Measurements from ENCODE around the gene UBE2H.

DNA sequence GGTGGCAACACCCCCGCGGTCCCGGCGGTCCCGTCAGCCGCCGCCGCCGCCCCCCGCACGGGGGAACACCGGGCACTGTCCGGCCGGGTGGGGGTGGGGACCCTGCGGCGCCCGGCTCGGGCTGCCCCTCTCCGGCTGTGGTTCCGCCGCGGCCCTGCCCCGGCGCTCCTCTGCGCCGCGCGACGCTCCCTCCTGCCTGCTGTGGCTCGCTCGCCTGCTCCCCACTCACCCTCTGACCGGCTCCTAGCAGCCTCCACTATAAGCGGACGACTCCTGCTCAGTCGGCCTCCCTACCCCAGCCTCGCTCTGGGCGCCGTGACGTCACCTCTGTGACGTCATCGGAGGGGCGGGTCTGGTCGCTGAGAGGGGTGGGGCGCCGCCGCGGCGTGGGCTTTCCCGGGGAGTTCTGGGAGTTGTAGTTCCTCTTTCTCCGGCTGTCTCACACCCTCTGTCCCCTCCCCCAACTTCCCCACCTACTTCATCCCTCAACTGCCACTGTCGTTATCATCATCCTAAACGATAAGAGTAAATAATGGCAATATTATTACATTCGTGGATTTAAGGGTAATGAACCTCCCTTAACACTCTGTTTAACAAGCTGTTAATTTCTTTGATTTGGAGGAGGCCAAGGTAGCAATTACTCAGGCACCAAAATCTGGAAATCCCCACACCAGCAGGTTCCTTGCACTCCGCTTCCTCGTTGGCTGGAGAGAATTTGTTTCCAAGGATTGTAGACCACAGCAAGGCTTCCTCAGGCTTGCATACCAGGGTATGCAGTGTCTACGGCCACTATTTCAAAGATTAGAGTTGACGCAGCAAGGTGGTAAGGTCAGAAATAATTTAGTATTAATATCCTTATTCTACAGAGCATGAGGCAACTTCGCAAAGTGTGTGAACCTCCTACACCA, at the start of gene UBE2H:
- TF ChIP-seq EP300 (IDR thresholded peaks at IDR 0.05) = no peak
- TF ChIP-seq, protein P1, sequence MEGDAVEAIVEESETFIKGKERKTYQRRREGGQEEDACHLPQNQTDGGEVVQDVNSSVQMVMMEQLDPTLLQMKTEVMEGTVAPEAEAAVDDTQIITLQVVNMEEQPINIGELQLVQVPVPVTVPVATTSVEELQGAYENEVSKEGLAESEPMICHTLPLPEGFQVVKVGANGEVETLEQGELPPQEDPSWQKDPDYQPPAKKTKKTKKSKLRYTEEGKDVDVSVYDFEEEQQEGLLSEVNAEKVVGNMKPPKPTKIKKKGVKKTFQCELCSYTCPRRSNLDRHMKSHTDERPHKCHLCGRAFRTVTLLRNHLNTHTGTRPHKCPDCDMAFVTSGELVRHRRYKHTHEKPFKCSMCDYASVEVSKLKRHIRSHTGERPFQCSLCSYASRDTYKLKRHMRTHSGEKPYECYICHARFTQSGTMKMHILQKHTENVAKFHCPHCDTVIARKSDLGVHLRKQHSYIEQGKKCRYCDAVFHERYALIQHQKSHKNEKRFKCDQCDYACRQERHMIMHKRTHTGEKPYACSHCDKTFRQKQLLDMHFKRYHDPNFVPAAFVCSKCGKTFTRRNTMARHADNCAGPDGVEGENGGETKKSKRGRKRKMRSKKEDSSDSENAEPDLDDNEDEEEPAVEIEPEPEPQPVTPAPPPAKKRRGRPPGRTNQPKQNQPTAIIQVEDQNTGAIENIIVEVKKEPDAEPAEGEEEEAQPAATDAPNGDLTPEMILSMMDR (IDR thresholded peaks at IDR 0.05) = no peak
